GM18502 (cell line): Measurements from ENCODE around the gene WASF1.

Experiments used
- ATAC-seq: cut with Tn5 transposase; IDR thresholded peaks from one replicate; pipeline ENCODE4 v1.9.1; 2021; ENCODE audit warnings: mild to moderate bottlenecking; ENCODE audit not compliant: unreplicated experiment, poor library complexity

Gene WASF1

GRCh38 chr6:110179406-110180227 lies at the start of gene WASF1:
TSS of gene WASF1 (minus strand) at chr6:110179670. CDS start at chr6:110127601, 52,069 bp downstream.
- peak; percentile 86 for ATAC-seq

GRCh38 chr6:110226261-110226660 lies 46.8 kb upstream of the WASF1 start:
- no peak for ATAC-seq

GRCh38 chr6:110221738-110222137 lies 42.3 kb upstream of the WASF1 start:
- no peak for ATAC-seq

- ATAC-seq = no peak
Measured at GRCh38 chr6:110217266-110217665, 37.8 kb upstream of the WASF1 start.

- no peak for ATAC-seq
Measured at GRCh38 chr6:110216140-110216539, 36.7 kb upstream of the WASF1 start.

GRCh38 chr6:110214338-110214737 lies 34.9 kb upstream of the WASF1 start:
- no peak for ATAC-seq

GRCh38 chr6:110211753-110212152 lies 32.3 kb upstream of the WASF1 start:
- no peak for ATAC-seq

GRCh38 chr6:110207652-110208051 lies 28.2 kb upstream of the WASF1 start:
- no peak for ATAC-seq

GRCh38 chr6:110201151-110201884 lies 21.8 kb upstream of the WASF1 start:
- ATAC-seq = no peak

GRCh38 chr6:110198561-110198960 lies 19.1 kb upstream of the WASF1 start:
- ATAC-seq = no peak

- no peak for ATAC-seq
Measured at GRCh38 chr6:110196874-110197273, 17.4 kb upstream of the WASF1 start.

- no peak for ATAC-seq
Measured at GRCh38 chr6:110195639-110196038, 16.2 kb upstream of the WASF1 start.

GRCh38 chr6:110191477-110191876 lies 12.0 kb upstream of the WASF1 start:
- no peak for ATAC-seq

GRCh38 chr6:110190726-110191125 lies 11.3 kb upstream of the WASF1 start:
- no peak for ATAC-seq

GRCh38 chr6:110188791-110189190 lies 9.3 kb upstream of the WASF1 start:
- no peak for ATAC-seq

- ATAC-seq = peak; percentile 67
Measured at GRCh38 chr6:110185879-110186278, 6.4 kb upstream of the WASF1 start.

- ATAC-seq = no peak
Measured at GRCh38 chr6:110183292-110183885, 3.9 kb upstream of the WASF1 start.

GRCh38 chr6:110181131-110182030 lies 1.9 kb upstream of the WASF1 start:
- ATAC-seq = no peak

GRCh38 chr6:110180228-110181008 lies 948 bp upstream of the WASF1 start, which contains the start of gene CDC40:
TSS of gene CDC40 (plus strand) at chr6:110180427. CDS start at chr6:110180445, 18 bp downstream.
- peak; percentile 56 for ATAC-seq
